ENCODE results near the gene PTPN9. TPM values are rescaled to one million over a fixed set of nuclear protein-coding genes. Genes with fewer than 3 reads are reported as not detected.

The PTPN9 gene
- total and polyA plus RNA-seq, 2 of the 13 experiments (the other 11 are each of a cell fraction or from before 2014, with no cell fraction given): 16.6 to 19.9 TPM

- no peak for TF ChIP-seq CC2D1A (CRISPR knock-in tag; IDR thresholded peaks at IDR 0.05)
- no peak for TF ChIP-seq CHD2 (IDR thresholded peaks at IDR 0.05; ENCODE audit: low read depth, low read length)
- TF ChIP-seq PHF5A (CRISPR knock-in tag; IDR thresholded peaks at IDR 0.05; ENCODE audit: low read depth, unreplicated experiment): no peak
- no peak for TF ChIP-seq JUNB (CRISPR knock-in tag; IDR thresholded peaks at IDR 0.05; ENCODE audit: borderline replicate concordance)
- TF ChIP-seq ZNF138 (CRISPR knock-in tag; IDR thresholded peaks at IDR 0.05; ENCODE audit: low read depth): no peak
- TF ChIP-seq SP1 (IDR thresholded peaks at IDR 0.05): peak; percentile 35; the same call in 1 of the 2 replicates
- TF ChIP-seq SP1 (CRISPR knock-in tag; IDR thresholded peaks at IDR 0.05): peak; percentile 85
- no peak for TF ChIP-seq GATA4 (IDR thresholded peaks at IDR 0.05; ENCODE audit: borderline replicate concordance, low read depth)
- TF ChIP-seq KLF6 (CRISPR knock-in tag; IDR thresholded peaks at IDR 0.05): peak; percentile 92
- TF ChIP-seq ZNF33B (CRISPR knock-in tag; IDR thresholded peaks at IDR 0.05): peak; percentile 17; the same call in 1 of the 2 replicates
- TF ChIP-seq IRF2 (CRISPR knock-in tag; IDR thresholded peaks at IDR 0.05): peak; percentile 76
- TF ChIP-seq HOXA3 (CRISPR knock-in tag; IDR thresholded peaks at IDR 0.05): peak; percentile 65; the same call in 1 of the 2 replicates
- TF ChIP-seq, protein P1, sequence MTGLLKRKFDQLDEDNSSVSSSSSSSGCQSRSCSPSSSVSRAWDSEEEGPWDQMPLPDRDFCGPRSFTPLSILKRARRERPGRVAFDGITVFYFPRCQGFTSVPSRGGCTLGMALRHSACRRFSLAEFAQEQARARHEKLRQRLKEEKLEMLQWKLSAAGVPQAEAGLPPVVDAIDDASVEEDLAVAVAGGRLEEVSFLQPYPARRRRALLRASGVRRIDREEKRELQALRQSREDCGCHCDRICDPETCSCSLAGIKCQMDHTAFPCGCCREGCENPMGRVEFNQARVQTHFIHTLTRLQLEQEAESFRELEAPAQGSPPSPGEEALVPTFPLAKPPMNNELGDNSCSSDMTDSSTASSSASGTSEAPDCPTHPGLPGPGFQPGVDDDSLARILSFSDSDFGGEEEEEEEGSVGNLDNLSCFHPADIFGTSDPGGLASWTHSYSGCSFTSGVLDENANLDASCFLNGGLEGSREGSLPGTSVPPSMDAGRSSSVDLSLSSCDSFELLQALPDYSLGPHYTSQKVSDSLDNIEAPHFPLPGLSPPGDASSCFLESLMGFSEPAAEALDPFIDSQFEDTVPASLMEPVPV (CRISPR knock-in tag; IDR thresholded peaks at IDR 0.05): 0 out of 2 replicates have a peak, but pooled peaks have one; percentile 76
- 0 out of 2 replicates have a peak, but pooled peaks have one; percentile 6 for TF ChIP-seq ZNF879 (CRISPR knock-in tag; IDR thresholded peaks at IDR 0.05)
- no peak for TF ChIP-seq ZFYVE20 (CRISPR knock-in tag; IDR thresholded peaks at IDR 0.05; ENCODE audit: borderline replicate concordance, low read depth)
- no peak for TF ChIP-seq ZNF883 (CRISPR knock-in tag; IDR thresholded peaks at IDR 0.05; ENCODE audit: not compliant biosample characterization)
- peak; percentile 95 for TF ChIP-seq ETV5 (CRISPR knock-in tag; IDR thresholded peaks at IDR 0.05; ENCODE audit: borderline replicate concordance)
- TF ChIP-seq TEAD2 (CRISPR knock-in tag; IDR thresholded peaks at IDR 0.05): no peak
- TF ChIP-seq, protein P2, sequence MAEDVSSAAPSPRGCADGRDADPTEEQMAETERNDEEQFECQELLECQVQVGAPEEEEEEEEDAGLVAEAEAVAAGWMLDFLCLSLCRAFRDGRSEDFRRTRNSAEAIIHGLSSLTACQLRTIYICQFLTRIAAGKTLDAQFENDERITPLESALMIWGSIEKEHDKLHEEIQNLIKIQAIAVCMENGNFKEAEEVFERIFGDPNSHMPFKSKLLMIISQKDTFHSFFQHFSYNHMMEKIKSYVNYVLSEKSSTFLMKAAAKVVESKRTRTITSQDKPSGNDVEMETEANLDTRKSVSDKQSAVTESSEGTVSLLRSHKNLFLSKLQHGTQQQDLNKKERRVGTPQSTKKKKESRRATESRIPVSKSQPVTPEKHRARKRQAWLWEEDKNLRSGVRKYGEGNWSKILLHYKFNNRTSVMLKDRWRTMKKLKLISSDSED (CRISPR knock-in tag; IDR thresholded peaks at IDR 0.05): no peak
- TF ChIP-seq MLX (CRISPR knock-in tag; IDR thresholded peaks at IDR 0.05): peak; percentile 52
- TF ChIP-seq, protein P3, sequence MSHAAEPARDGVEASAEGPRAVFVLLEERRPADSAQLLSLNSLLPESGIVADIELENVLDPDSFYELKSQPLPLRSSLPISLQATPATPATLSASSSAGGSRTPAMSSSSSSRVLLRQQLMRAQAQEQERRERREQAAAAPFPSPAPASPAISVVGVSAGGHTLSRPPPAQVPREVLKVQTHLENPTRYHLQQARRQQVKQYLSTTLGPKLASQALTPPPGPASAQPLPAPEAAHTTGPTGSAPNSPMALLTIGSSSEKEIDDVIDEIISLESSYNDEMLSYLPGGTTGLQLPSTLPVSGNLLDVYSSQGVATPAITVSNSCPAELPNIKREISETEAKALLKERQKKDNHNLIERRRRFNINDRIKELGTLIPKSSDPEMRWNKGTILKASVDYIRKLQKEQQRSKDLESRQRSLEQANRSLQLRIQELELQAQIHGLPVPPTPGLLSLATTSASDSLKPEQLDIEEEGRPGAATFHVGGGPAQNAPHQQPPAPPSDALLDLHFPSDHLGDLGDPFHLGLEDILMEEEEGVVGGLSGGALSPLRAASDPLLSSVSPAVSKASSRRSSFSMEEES (CRISPR knock-in tag; IDR thresholded peaks at IDR 0.05): peak; percentile 72; the same call in 1 of the 2 replicates
- TF ChIP-seq, protein P4, sequence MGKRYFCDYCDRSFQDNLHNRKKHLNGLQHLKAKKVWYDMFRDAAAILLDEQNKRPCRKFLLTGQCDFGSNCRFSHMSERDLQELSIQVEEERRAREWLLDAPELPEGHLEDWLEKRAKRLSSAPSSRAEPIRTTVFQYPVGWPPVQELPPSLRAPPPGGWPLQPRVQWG (CRISPR knock-in tag; IDR thresholded peaks at IDR 0.05; ENCODE audit: borderline replicate concordance, low read depth): no peak
- peak; percentile 84 for TF ChIP-seq AHR (CRISPR knock-in tag; IDR thresholded peaks at IDR 0.05)
These were observed 125.2 kb downstream of the PTPN9 start (continued) for GRCh38 chr15:75453703-75454470.

Data from HepG2 (cell line).